ENCODE measurements around the gene CC2D1A.

The CC2D1A gene

GRCh38 chr19:13870873-13871272 lies 35.1 kb upstream of the CC2D1A start:
- no peaks in the 10 kb centered on the region for H3K9me3 Mint-ChIP-seq
- peaks cover 21% of the 10 kb centered on the region for H3K27me3 Mint-ChIP-seq
- peaks cover 2% of the 10 kb centered on the region for H3K36me3 Mint-ChIP-seq (ENCODE audit: low read depth)
- no peak overlapping the region for H3K27ac Mint-ChIP-seq
- H3K4me3 Mint-ChIP-seq: no peak overlapping the region
- ATAC-seq: no peak
- peaks cover 18% of the 10 kb centered on the region for H3K4me1 Mint-ChIP-seq
- no peak for DNase-seq

GRCh38 chr19:13872339-13872694 lies 33.7 kb upstream of the CC2D1A start:
- H3K4me1 Mint-ChIP-seq: peaks cover 11% of the 10 kb centered on the region
- no peaks in the 10 kb centered on the region for H3K9me3 Mint-ChIP-seq
- no peak for DNase-seq
- no peaks in the 10 kb centered on the region for H3K36me3 Mint-ChIP-seq (ENCODE audit: low read depth)
- H3K27me3 Mint-ChIP-seq: peaks cover 13% of the 10 kb centered on the region
- ATAC-seq: no peak
- H3K27ac Mint-ChIP-seq: no peak overlapping the region
- H3K4me3 Mint-ChIP-seq: peak overlapping the region; percentile 59

- Mint-ChIP-seq H3K4me1 (peaks cover 11% of the 10 kb centered on the region), H3K9me3 (no peaks in the 10 kb centered on the region), H3K27me3 (peaks cover 8% of the 10 kb centered on the region), H3K4me3 (peak overlapping the region; percentile 59), H3K27ac (no peak overlapping the region), H3K36me3 (ENCODE audit: low read depth) (no peaks in the 10 kb centered on the region)
- ATAC-seq (peak; percentile 62), DNase-seq (peak; percentile 47)
Observed at GRCh38 chr19:13872695-13873389, 33.2 kb upstream of the CC2D1A start.

GRCh38 chr19:13873834-13874515 lies 32.0 kb upstream of the CC2D1A start:
- Mint-ChIP-seq H3K27ac (no peak overlapping the region), H3K36me3 (ENCODE audit: low read depth) (no peaks in the 10 kb centered on the region), H3K4me3 (no peak overlapping the region), H3K9me3 (no peaks in the 10 kb centered on the region), H3K4me1 (peaks cover 5% of the 10 kb centered on the region), H3K27me3 (peaks cover 8% of the 10 kb centered on the region)
- DNase-seq (no peak), ATAC-seq (no peak)

- H3K4me3 Mint-ChIP-seq: no peak overlapping the region
- H3K4me1 Mint-ChIP-seq: peaks cover 13% of the 10 kb centered on the region
- DNase-seq: no peak
- H3K36me3 Mint-ChIP-seq (ENCODE audit: low read depth): no peaks in the 10 kb centered on the region
- H3K9me3 Mint-ChIP-seq: no peaks in the 10 kb centered on the region
- no peak for ATAC-seq
- H3K27ac Mint-ChIP-seq: no peak overlapping the region
- peaks cover 6% of the 10 kb centered on the region for H3K27me3 Mint-ChIP-seq
Observed at GRCh38 chr19:13875824-13876223, 30.2 kb upstream of the CC2D1A start.

- H3K4me3 Mint-ChIP-seq: no peak within 1 kb of the TSS
- no peaks in the 10 kb centered on the region for H3K9me3 Mint-ChIP-seq
- no peaks in the 10 kb centered on the region for H3K36me3 Mint-ChIP-seq (ENCODE audit: low read depth)
- ATAC-seq (no peak), DNase-seq (no peak)
- no peak within 1 kb of the TSS for H3K27ac Mint-ChIP-seq
- H3K4me1 Mint-ChIP-seq: peaks cover 23% of the 10 kb centered on the region
- H3K27me3 Mint-ChIP-seq: peaks cover 2% of the 10 kb centered on the region
Observed at GRCh38 chr19:13876834-13877233, 29.2 kb upstream of the CC2D1A start, which contains the start of gene NANOS3. Gene NANOS3, plus strand, starts transcription at chr19:13877134. Its CDS starts 115 bp downstream, at chr19:13877249.

- Mint-ChIP-seq H3K9me3 (no peaks in the 10 kb centered on the region), H3K27ac (no peak overlapping the region), H3K4me1 (peaks cover 27% of the 10 kb centered on the region), H3K36me3 (ENCODE audit: low read depth) (no peaks in the 10 kb centered on the region), H3K4me3 (no peak overlapping the region), H3K27me3 (peaks cover 2% of the 10 kb centered on the region)
- no peak for DNase-seq
- ATAC-seq: no peak
Observed at GRCh38 chr19:13877303-13877702, 28.7 kb upstream of the CC2D1A start.

GRCh38 chr19:13880059-13881043 lies 25.6 kb upstream of the CC2D1A start:
- DNase-seq (peak; percentile 99), ATAC-seq (peak; percentile 94)
- Mint-ChIP-seq H3K4me1 (peaks cover 30% of the 10 kb centered on the region), H3K27ac (peak overlapping the region; percentile 69), H3K27me3 (no peaks in the 10 kb centered on the region), H3K9me3 (no peaks in the 10 kb centered on the region), H3K36me3 (ENCODE audit: low read depth) (no peaks in the 10 kb centered on the region), H3K4me3 (peak overlapping the region; percentile 38)

- no peaks in the 10 kb centered on the region for H3K27me3 Mint-ChIP-seq
- DNase-seq: no peak
Observed at GRCh38 chr19:13881251-13881691, 24.7 kb upstream of the CC2D1A start.

GRCh38 chr19:13881692-13882418 lies 24.1 kb upstream of the CC2D1A start:
- Mint-ChIP-seq H3K4me1 (peaks cover 40% of the 10 kb centered on the region), H3K4me3 (peak overlapping the region; percentile 45), H3K27me3 (no peaks in the 10 kb centered on the region), H3K27ac (peak overlapping the region; percentile 52), H3K36me3 (ENCODE audit: low read depth) (no peaks in the 10 kb centered on the region), H3K9me3 (no peaks in the 10 kb centered on the region)
- ATAC-seq (peak; percentile 18), DNase-seq (peak; percentile 51)

More at GRCh38 chr19:13881251-13881691, 24.7 kb upstream of the CC2D1A start:
- no peak for ATAC-seq
- Mint-ChIP-seq H3K4me1 (peaks cover 36% of the 10 kb centered on the region), H3K36me3 (ENCODE audit: low read depth) (no peaks in the 10 kb centered on the region), H3K9me3 (no peaks in the 10 kb centered on the region), H3K4me3 (no peak overlapping the region), H3K27ac (peak overlapping the region; percentile 69)

- H3K4me3 Mint-ChIP-seq: no peak overlapping the region
- no peak for DNase-seq
- no peaks in the 10 kb centered on the region for H3K36me3 Mint-ChIP-seq (ENCODE audit: low read depth)
- no peaks in the 10 kb centered on the region for H3K9me3 Mint-ChIP-seq
- peaks cover 45% of the 10 kb centered on the region for H3K4me1 Mint-ChIP-seq
- H3K27ac Mint-ChIP-seq: peak overlapping the region; percentile 52
- no peaks in the 10 kb centered on the region for H3K27me3 Mint-ChIP-seq
- no peak for ATAC-seq
Observed at GRCh38 chr19:13882419-13882795, 23.6 kb upstream of the CC2D1A start.

- H3K4me3 Mint-ChIP-seq: no peak overlapping the region
- peaks cover 47% of the 10 kb centered on the region for H3K4me1 Mint-ChIP-seq
- H3K9me3 Mint-ChIP-seq: no peaks in the 10 kb centered on the region
- no peaks in the 10 kb centered on the region for H3K27me3 Mint-ChIP-seq
- no peak overlapping the region for H3K27ac Mint-ChIP-seq
- ATAC-seq (no peak), DNase-seq (no peak)
- H3K36me3 Mint-ChIP-seq (ENCODE audit: low read depth): no peaks in the 10 kb centered on the region
Observed at GRCh38 chr19:13882836-13883235, 23.2 kb upstream of the CC2D1A start.

- no peak for DNase-seq
- H3K9me3 Mint-ChIP-seq: no peaks in the 10 kb centered on the region
- no peak overlapping the region for H3K27ac Mint-ChIP-seq
- no peaks in the 10 kb centered on the region for H3K27me3 Mint-ChIP-seq
- no peak overlapping the region for H3K4me3 Mint-ChIP-seq
- H3K36me3 Mint-ChIP-seq (ENCODE audit: low read depth): no peaks in the 10 kb centered on the region
- no peak for ATAC-seq
- peaks cover 47% of the 10 kb centered on the region for H3K4me1 Mint-ChIP-seq
Observed at GRCh38 chr19:13883516-13884064, 22.4 kb upstream of the CC2D1A start.

Measured in activated naive CD8-positive, alpha-beta T cell treated with anti-CD3 and anti-CD28 coated beads, Interleukin-2, amount 50 U/mL, for 24 hours (primary cell).